ENCODE results near the gene ORMDL2. TPM values are rescaled to one million over a fixed set of nuclear protein-coding genes. Genes with fewer than 3 reads are reported as not detected.

Gene ORMDL2
- total and polyA plus RNA-seq, 2 experiments from 2014 or later, result 18.0 to 55.1 TPM

GRCh38 chr12:55850893-55851292 is 33.1 kb downstream of the ORMDL2 start:
- Mint-ChIP-seq H3K27me3 (ENCODE audit: insufficient read depth, low read depth, poor library complexity) (peaks cover 9% of the 10 kb centered on the region), H3K9me3 (no peaks in the 10 kb centered on the region), H3K36me3 (ENCODE audit: low read depth) (no peaks in the 10 kb centered on the region; the same call in 2 of the 3 replicates), H3K4me1 (peaks cover 11% of the 10 kb centered on the region; the same call in 2 of the 3 replicates), H3K4me3 (no peak overlapping the region), H3K27ac (no peak overlapping the region)
- no peak for TF ChIP-seq JUNB (IDR thresholded peaks at IDR 0.05; ENCODE audit: unreplicated experiment)
- Histone ChIP-seq H3K36me3 (ENCODE audit: insufficient read depth) (no peaks in the 10 kb centered on the region), H2AFZ (peak overlapping the region; percentile 8), H3F3A (replicated peaks; ENCODE audit: low read depth) (no peaks in the 10 kb centered on the region), H4K20me1 (replicated peaks; ENCODE audit: insufficient read depth) (no peaks in the 10 kb centered on the region), H3K27ac (ENCODE audit: low read depth) (no peak overlapping the region), H3K79me2 (replicated peaks; ENCODE audit: insufficient read depth) (no peaks in the 10 kb centered on the region), H3K27me3 (ENCODE audit: insufficient read depth) (no peaks in the 10 kb centered on the region), H3K9me2 (ENCODE audit: insufficient read depth) (no peaks in the 10 kb centered on the region), H3K4me1 (ENCODE audit: insufficient read depth) (0 out of 2 replicates have a peak, but pooled peaks cover 4% of the 10 kb centered on the region), H3K4me2 (no peak overlapping the region), H3K4me3 (no peak overlapping the region)
- DNase-seq (ENCODE audit: low spot score) (no peak), ATAC-seq (peak; percentile 63)

GRCh38 chr12:55852740-55853139 is 34.9 kb downstream of the ORMDL2 start:
- no peak for ATAC-seq
- H4K20me1 ChIP-seq (replicated peaks; ENCODE audit: insufficient read depth), result no peaks in the 10 kb centered on the region
- Mint-ChIP-seq H3K4me1 (peaks cover 1% of the 10 kb centered on the region; the same call in 2 of the 3 replicates), H3K27me3 (ENCODE audit: insufficient read depth, low read depth, poor library complexity) (peaks cover 9% of the 10 kb centered on the region), H3K27ac (no peak overlapping the region), H3K9me3 (no peaks in the 10 kb centered on the region), H3K4me3 (no peak overlapping the region), H3K36me3 (ENCODE audit: low read depth) (no peaks in the 10 kb centered on the region; the same call in 2 of the 3 replicates)
- no peaks in the 10 kb centered on the region for H3K79me2 ChIP-seq (replicated peaks; ENCODE audit: insufficient read depth)
- H3K27ac ChIP-seq (ENCODE audit: low read depth), result no peak overlapping the region
- no peak overlapping the region for H3K4me3 ChIP-seq
- H3K36me3 ChIP-seq (ENCODE audit: insufficient read depth), result no peaks in the 10 kb centered on the region
- H3K4me2 ChIP-seq, result no peak overlapping the region
- H3K27me3 ChIP-seq (ENCODE audit: insufficient read depth), result no peaks in the 10 kb centered on the region
- TF ChIP-seq JUNB (IDR thresholded peaks at IDR 0.05; ENCODE audit: unreplicated experiment) (no peak), CTCF (conservative IDR thresholded peaks at IDR 0.05; ENCODE audit: low read depth in 2 of 2) (no peak), POLR2AphosphoS5 (IDR thresholded peaks at IDR 0.05; ENCODE audit: low read depth) (no peak), ZNF331 (CRISPR knock-in tag; IDR thresholded peaks at IDR 0.05; ENCODE audit: low read depth) (no peak), ZNF462 (CRISPR knock-in tag; IDR thresholded peaks at IDR 0.05) (no peak)
- H3K4me1 ChIP-seq (ENCODE audit: insufficient read depth), result 0 out of 2 replicates have a peak, but pooled peaks cover under 1% of the 10 kb centered on the region
- no peak overlapping the region for H2AFZ ChIP-seq
- H3F3A ChIP-seq (replicated peaks; ENCODE audit: low read depth), result no peaks in the 10 kb centered on the region
- DNase-seq (ENCODE audit: low spot score), result no peak
- no peaks in the 10 kb centered on the region for H3K9me2 ChIP-seq (ENCODE audit: insufficient read depth)
